ENCODE measurements around the gene ZDHHC9.

Gene ZDHHC9

GRCh38 chrX:129823522-129823921 lies 20.2 kb downstream of the ZDHHC9 start:
- no peak for DNase-seq

GRCh38 chrX:129823115-129823514 lies 20.6 kb downstream of the ZDHHC9 start:
- Mint-ChIP-seq H3K4me3 (no peak overlapping the region), H3K27me3 (ENCODE audit: low read depth, poor library complexity) (no peaks in the 10 kb centered on the region), H3K9me3 (peaks cover 23% of the 10 kb centered on the region), H3K36me3 (ENCODE audit: low read depth) (peaks cover 61% of the 10 kb centered on the region), H3K27ac (no peak overlapping the region), H3K4me1 (no peaks in the 10 kb centered on the region)
- TF ChIP-seq CTCF (IDR thresholded peaks at IDR 0.05): peak; percentile 47
- peak; percentile 30 for DNase-seq

More at GRCh38 chrX:129823522-129823921, 20.2 kb downstream of the ZDHHC9 start:
- no peaks in the 10 kb centered on the region for H3K4me1 Mint-ChIP-seq
- no peak overlapping the region for H3K27ac Mint-ChIP-seq
- H3K36me3 Mint-ChIP-seq (ENCODE audit: low read depth): peaks cover 61% of the 10 kb centered on the region
- TF ChIP-seq CTCF (IDR thresholded peaks at IDR 0.05): no peak
- peaks cover 22% of the 10 kb centered on the region for H3K9me3 Mint-ChIP-seq
- H3K27me3 Mint-ChIP-seq (ENCODE audit: low read depth, poor library complexity): no peaks in the 10 kb centered on the region
- H3K4me3 Mint-ChIP-seq: no peak overlapping the region

GRCh38 chrX:129818123-129818522 lies 25.6 kb downstream of the ZDHHC9 start:
- no peak for DNase-seq
- Mint-ChIP-seq H3K27me3 (ENCODE audit: low read depth, poor library complexity) (no peaks in the 10 kb centered on the region), H3K27ac (no peak overlapping the region), H3K36me3 (ENCODE audit: low read depth) (peaks cover 73% of the 10 kb centered on the region), H3K9me3 (peaks cover 23% of the 10 kb centered on the region), H3K4me3 (no peak overlapping the region), H3K4me1 (no peaks in the 10 kb centered on the region)
- TF ChIP-seq CTCF (IDR thresholded peaks at IDR 0.05): no peak

GRCh38 chrX:129813662-129814368 lies 29.9 kb downstream of the ZDHHC9 start:
- Mint-ChIP-seq H3K27ac (no peak overlapping the region), H3K4me1 (no peaks in the 10 kb centered on the region), H3K27me3 (ENCODE audit: low read depth, poor library complexity) (no peaks in the 10 kb centered on the region), H3K4me3 (no peak overlapping the region), H3K9me3 (peaks cover 42% of the 10 kb centered on the region), H3K36me3 (ENCODE audit: low read depth) (peaks cover 76% of the 10 kb centered on the region)
- no peak for DNase-seq
- no peak for TF ChIP-seq CTCF (IDR thresholded peaks at IDR 0.05)

- H3K27me3 Mint-ChIP-seq (ENCODE audit: low read depth, poor library complexity): no peaks in the 10 kb centered on the region
- peaks cover 16% of the 10 kb centered on the region for H3K4me1 Mint-ChIP-seq
- H3K4me3 Mint-ChIP-seq: no peak overlapping the region
- H3K27ac Mint-ChIP-seq: no peak overlapping the region
- TF ChIP-seq CTCF (IDR thresholded peaks at IDR 0.05): no peak
- H3K9me3 Mint-ChIP-seq: peaks cover 37% of the 10 kb centered on the region
- peaks cover 60% of the 10 kb centered on the region for H3K36me3 Mint-ChIP-seq (ENCODE audit: low read depth)
- DNase-seq: no peak
Measured at GRCh38 chrX:129808829-129809796, 34.6 kb downstream of the ZDHHC9 start.
